ENCODE data around the gene RRAS2. TPM values are rescaled to one million over a fixed set of nuclear protein-coding genes. Genes with fewer than 3 reads are reported as not detected.

The RRAS2 gene
- total and polyA plus RNA-seq, 9 of the 15 experiments (the other 6 are each of a cell fraction or from before 2014, with no cell fraction given), result 9.4 to 47.5 (median 37.6) TPM

GRCh38 chr11:14254533-14255237, 104.3 kb downstream of the RRAS2 start (continued):
- TF ChIP-seq ZBTB40 (IDR thresholded peaks at IDR 0.05) (peak; percentile 77), ZBTB40 (CRISPR knock-in tag; IDR thresholded peaks at IDR 0.05) (peak; percentile 50; the same call in 1 of the 2 replicates)
